SU-DHL-6 (cell line): ENCODE data around the gene RACGAP1.

Experiments used
- H2AFZ ChIP-seq: fragments of 200-600 bp; sonication (generic); 2 replicates; pipeline ENCODE4 v1.6.1; 2014; ENCODE audit warnings: low read depth, mild to moderate bottlenecking, moderate library complexity, mixed read lengths, antibody characterized with exemption, low read length; ENCODE audit not compliant: severe bottlenecking
- H3F3A ChIP-seq: fragments of 200-600 bp; shearing (Covaris generic); 2 replicates; pipeline ENCODE4 v1.6.0; 2016; ENCODE audit warnings: antibody characterized with exemption, mild to moderate bottlenecking; ENCODE audit not compliant: insufficient read depth
- H3K27ac ChIP-seq: fragments of 200-600 bp; sonication (generic); 2 replicates; pipeline ENCODE4 v1.5.1; 2016; ENCODE audit warnings: low read depth, mild to moderate bottlenecking, low read length, moderate library complexity, mixed read lengths
- H3K27me3 ChIP-seq: fragments of 200-600 bp; sonication (generic), shearing (Covaris generic); 2 replicates; pipeline ENCODE4 v1.6.0; 2014; ENCODE audit warnings: mild to moderate bottlenecking, low read length
- H3K36me3 ChIP-seq: fragments of 200-600 bp; sonication (generic); 2 replicates; pipeline ENCODE4 v1.6.1; 2014; ENCODE audit warnings: mild to moderate bottlenecking, low read length, mixed read lengths
- H3K4me2 ChIP-seq: fragments of 300-600, 200-600 bp; shearing (Covaris generic), sonication (generic); 2 replicates; pipeline ENCODE4 v1.6.0; 2014; ENCODE audit warnings: low read length, low read depth, mild to moderate bottlenecking; ENCODE audit not compliant: poor library complexity, severe bottlenecking
- H3K4me3 ChIP-seq: fragments of 200-600 bp; sonication (generic); 2 replicates; pipeline ENCODE4 v1.5.1; 2014; ENCODE audit warnings: antibody characterized with exemption, low read length, mild to moderate bottlenecking, mixed read lengths; ENCODE audit not compliant: insufficient read depth, poor library complexity, severe bottlenecking
- H3K79me2 ChIP-seq: fragments of 200-600 bp; sonication (generic); 2 replicates; pipeline ENCODE4 v1.6.1; 2014; ENCODE audit warnings: mild to moderate bottlenecking, low read length, moderate library complexity; ENCODE audit not compliant: insufficient read depth
- H3K9ac ChIP-seq: fragments of 200-600 bp; sonication (generic); 2 replicates; pipeline ENCODE4 v1.7.0; 2014; ENCODE audit warnings: mild to moderate bottlenecking, low read length
- H3K9me2 ChIP-seq: fragments of 200-600 bp; sonication (generic); replicated peaks from 2 replicates; pipeline ENCODE4 v1.6.1; 2014; ENCODE audit warnings: low read length; ENCODE audit not compliant: insufficient read depth
- H3K9me3 ChIP-seq: fragments of 200-600 bp; sonication (generic); 2 replicates; pipeline ENCODE4 v1.6.1; 2014; ENCODE audit warnings: low read length, mixed read lengths; ENCODE audit not compliant: insufficient read depth
- H4K20me1 ChIP-seq: fragments of 200-600 bp; sonication (generic); 2 replicates; pipeline ENCODE4 v1.6.1; 2014; ENCODE audit warnings: low read depth, mild to moderate bottlenecking, antibody characterized with exemption, low read length, moderate library complexity, mixed read lengths
- EZH2phosphoT487 ChIP-seq: fragments of 200-600 bp; sonication (generic), shearing (Covaris generic); conservative IDR thresholded peaks from 2 replicates; pipeline ENCODE4 v1.6.1; 2018; ENCODE audit warnings: mild to moderate bottlenecking, antibody characterized with exemption, low read length, moderate library complexity, mixed read lengths
- TF ChIP-seq, protein P1 (sequence below): fragments of 200-600 bp; sonication (generic); IDR thresholded peaks from one replicate; pipeline ENCODE4 v1.5.1; 2017; ENCODE audit warnings: antibody characterized with exemption, mild to moderate bottlenecking, low read length, moderate library complexity; ENCODE audit not compliant: insufficient read depth, poor library complexity, severe bottlenecking

RACGAP1 gene

DNA sequence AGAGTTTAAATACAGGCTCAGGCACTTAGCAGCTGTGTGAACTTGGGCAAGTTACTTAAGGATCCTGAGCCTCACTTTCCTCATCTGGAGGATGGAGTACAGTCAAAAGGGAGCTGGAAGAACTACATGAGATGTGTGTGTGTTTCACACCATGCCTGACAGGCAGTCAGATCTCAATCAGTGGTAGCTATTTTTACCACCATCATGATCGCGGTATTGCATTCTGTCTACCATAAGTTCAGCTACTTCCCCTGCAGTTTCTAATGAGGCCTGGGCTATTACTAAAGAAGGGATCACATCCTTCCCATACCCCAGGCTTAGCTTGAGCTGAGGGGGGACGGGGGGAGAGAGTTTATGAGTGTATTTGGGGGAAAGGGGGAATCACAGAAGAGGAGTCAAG is 45.5 kb downstream of the RACGAP1 start:
- no peak overlapping the region for H2AFZ ChIP-seq
- H3K4me3 ChIP-seq: no peak overlapping the region
- no peaks in the 10 kb centered on the region for H3F3A ChIP-seq
- no peaks in the 10 kb centered on the region for H3K79me2 ChIP-seq
- no peaks in the 10 kb centered on the region for H3K27me3 ChIP-seq
- H3K9ac ChIP-seq: no peak overlapping the region
- no peaks in the 10 kb centered on the region for H4K20me1 ChIP-seq
- no peaks in the 10 kb centered on the region for H3K9me3 ChIP-seq
- TF ChIP-seq, protein P1, sequence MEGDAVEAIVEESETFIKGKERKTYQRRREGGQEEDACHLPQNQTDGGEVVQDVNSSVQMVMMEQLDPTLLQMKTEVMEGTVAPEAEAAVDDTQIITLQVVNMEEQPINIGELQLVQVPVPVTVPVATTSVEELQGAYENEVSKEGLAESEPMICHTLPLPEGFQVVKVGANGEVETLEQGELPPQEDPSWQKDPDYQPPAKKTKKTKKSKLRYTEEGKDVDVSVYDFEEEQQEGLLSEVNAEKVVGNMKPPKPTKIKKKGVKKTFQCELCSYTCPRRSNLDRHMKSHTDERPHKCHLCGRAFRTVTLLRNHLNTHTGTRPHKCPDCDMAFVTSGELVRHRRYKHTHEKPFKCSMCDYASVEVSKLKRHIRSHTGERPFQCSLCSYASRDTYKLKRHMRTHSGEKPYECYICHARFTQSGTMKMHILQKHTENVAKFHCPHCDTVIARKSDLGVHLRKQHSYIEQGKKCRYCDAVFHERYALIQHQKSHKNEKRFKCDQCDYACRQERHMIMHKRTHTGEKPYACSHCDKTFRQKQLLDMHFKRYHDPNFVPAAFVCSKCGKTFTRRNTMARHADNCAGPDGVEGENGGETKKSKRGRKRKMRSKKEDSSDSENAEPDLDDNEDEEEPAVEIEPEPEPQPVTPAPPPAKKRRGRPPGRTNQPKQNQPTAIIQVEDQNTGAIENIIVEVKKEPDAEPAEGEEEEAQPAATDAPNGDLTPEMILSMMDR: no peak
- TF ChIP-seq EZH2phosphoT487: no peak
- no peak overlapping the region for H3K27ac ChIP-seq
- no peak overlapping the region for H3K4me2 ChIP-seq
- no peaks in the 10 kb centered on the region for H3K36me3 ChIP-seq
- H3K9me2 ChIP-seq: no peaks in the 10 kb centered on the region

DNA sequence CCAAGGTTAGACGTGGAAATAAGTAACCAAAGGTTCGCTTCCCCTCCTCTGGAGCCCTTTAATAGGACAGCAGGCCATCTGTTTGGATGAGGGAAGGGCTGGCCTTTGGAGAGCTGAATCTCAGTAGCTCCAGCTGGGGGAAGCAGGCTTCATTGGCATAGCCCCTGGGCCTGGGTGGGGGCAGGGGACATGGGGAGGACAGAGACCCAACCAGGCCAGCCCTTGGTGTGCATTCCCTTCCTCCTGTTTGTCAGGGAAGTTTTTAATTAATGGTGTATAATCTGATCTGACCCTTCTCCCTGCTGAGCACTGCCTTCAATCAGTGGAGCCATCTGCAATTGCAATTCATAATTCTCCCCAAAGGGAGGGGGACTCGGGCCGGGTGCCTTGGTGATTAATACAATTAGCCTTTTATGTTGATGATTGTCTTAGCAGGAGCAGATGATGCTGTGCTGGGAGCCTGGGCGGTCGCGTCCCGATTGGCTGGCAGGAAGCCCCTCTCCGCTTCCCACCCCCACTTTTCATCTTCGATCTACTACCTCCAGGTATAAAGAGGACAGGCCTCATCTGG is 46.2 kb downstream of the RACGAP1 start:
- H3K9ac ChIP-seq: no peak overlapping the region
- H3K4me2 ChIP-seq: no peak overlapping the region
- no peak overlapping the region for H3K4me3 ChIP-seq
- no peak overlapping the region for H3K27ac ChIP-seq
- no peaks in the 10 kb centered on the region for H3K9me3 ChIP-seq
- H2AFZ ChIP-seq: no peak overlapping the region
- H3K27me3 ChIP-seq: no peaks in the 10 kb centered on the region
- no peaks in the 10 kb centered on the region for H3K36me3 ChIP-seq
- H3K9me2 ChIP-seq: no peaks in the 10 kb centered on the region
- H3F3A ChIP-seq: no peaks in the 10 kb centered on the region
- TF ChIP-seq, protein P1: no peak
- TF ChIP-seq EZH2phosphoT487: no peak
- no peaks in the 10 kb centered on the region for H3K79me2 ChIP-seq
- H4K20me1 ChIP-seq: no peaks in the 10 kb centered on the region

DNA sequence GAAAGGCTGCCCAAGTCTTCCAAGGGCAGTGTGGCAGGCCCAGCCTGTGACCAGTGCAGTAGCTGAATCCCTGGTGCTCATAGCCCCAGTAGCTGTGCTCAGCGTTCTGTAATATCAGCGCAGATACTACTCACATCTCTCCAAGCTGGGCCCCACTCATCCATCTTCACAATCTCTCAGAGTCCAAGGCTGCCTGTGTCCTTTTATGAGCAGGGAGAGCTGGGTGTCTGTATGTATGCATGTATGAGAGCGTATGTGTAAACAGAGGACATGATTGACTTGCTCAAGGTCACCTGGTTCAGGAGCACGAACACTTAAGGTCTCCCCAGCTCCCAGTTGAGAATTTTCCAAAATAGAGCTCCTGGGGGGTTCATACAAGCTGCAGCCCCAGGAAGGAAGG is 47.2 kb downstream of the RACGAP1 start:
- Histone ChIP-seq H3K9me3 (no peaks in the 10 kb centered on the region), H3F3A (no peaks in the 10 kb centered on the region), H3K27me3 (no peaks in the 10 kb centered on the region), H3K9ac (no peak overlapping the region), H4K20me1 (no peaks in the 10 kb centered on the region), H3K27ac (no peak overlapping the region), H3K36me3 (no peaks in the 10 kb centered on the region), H3K4me2 (no peak overlapping the region), H3K9me2 (no peaks in the 10 kb centered on the region), H3K79me2 (no peaks in the 10 kb centered on the region), H3K4me3 (no peak overlapping the region), H2AFZ (no peak overlapping the region)
- no peak for TF ChIP-seq EZH2phosphoT487
- TF ChIP-seq, protein P1: no peak
